MM.1S (cell line): ENCODE data around the gene CYP24A1.

Experiments used
- CTCF ChIP-seq: fragments of 300-600 bp; sonication (generic); IDR thresholded peaks from 2 replicates; pipeline ENCODE4 v1.5.1; 2016; ENCODE audit warnings: antibody characterized with exemption, low read length, mixed read lengths
- EZH2 ChIP-seq: fragments of 300-600 bp; sonication (generic); optimal IDR thresholded peaks from 2 replicates; pipeline ENCODE3; 2017; ENCODE audit warnings: low read depth, mild to moderate bottlenecking, antibody characterized with exemption, low read length, mixed read lengths

GRCh38 chr20:54207053-54207742 lies 33.4 kb upstream of the CYP24A1 start:
- no peak for TF ChIP-seq CTCF
- no peak for TF ChIP-seq EZH2
